B cell (primary cell): ENCODE measurements around the gene IL1RN. TPM values are rescaled to one million over a fixed set of nuclear protein-coding genes. Genes with fewer than 3 reads are reported as not detected.
A peak's percentile ranks its signal among the peaks of the same experiment; 100 is the strongest.

ENCODE experiments used
- ATAC-seq: fragments of 200-7000 bp; cut with Tn5 transposase; one replicate; pipeline ENCODE4 v1.10.0; 2021; ENCODE audit warnings: low read depth, mild to moderate bottlenecking, moderate number of reproducible peaks, moderate library complexity
- CTCF ChIA-PET: fragments of 350-600 bp; sonication (Branson Sonifier 250); formaldehyde crosslinking; loops from one replicate; lab custom pipeline; 2021; ENCODE audit warnings: antibody characterized with exemption, inconsistent platforms; lab: Charles Lee
- POLR2A ChIA-PET: fragments of 350-600 bp; sonication (Branson Sonifier 250); formaldehyde crosslinking; loops from one replicate; lab custom pipeline; 2021; ENCODE audit warnings: antibody characterized with exemption; lab: Charles Lee
- DNase-seq: peaks from one replicate; pipeline ENCODE4 v3.0.0; 2013
- H2AFZ ChIP-seq: 2 replicates; pipeline ENCODE4 v1.6.1; 2012; ENCODE audit warnings: mild to moderate bottlenecking, low read depth, low read length; ENCODE audit not compliant: insufficient read depth, poor library complexity, severe bottlenecking
- H3K27ac ChIP-seq, 2 donors: 1 replicate in 1 of 2; 2 replicates in 1 of 2; pipeline ENCODE4 v1.5.1; 2012 to 2013; ENCODE audit warnings: low read length in 2 of 2, mild to moderate bottlenecking in 2 of 2, moderate library complexity in 1 of 2
- H3K27me3 ChIP-seq, 4 experiments: fragments of 200-600 bp in 1 of 4; sonication (generic) in 1 of 4; replicated peaks in 1 of 4; 1 replicate in 2 of 4; 2 replicates in 2 of 4; pipeline versions ENCODE4 v1.6.1 to v1.7.0; 2013 to 2016; ENCODE audit warnings: low read length in 3 of 4, mild to moderate bottlenecking in 2 of 4, mixed read lengths in 1 of 4, moderate library complexity in 1 of 4; ENCODE audit not compliant: insufficient read depth in 4 of 4, control insufficient read depth in 3 of 4; ENCODE audit errors: control extremely low read depth in 1 of 4
- H3K36me3 ChIP-seq, 2 experiments: replicated peaks in 1 of 2; 1 replicate in 1 of 2; 2 replicates in 1 of 2; pipeline versions ENCODE4 v1.6.1 to v1.7.1; 2013; ENCODE audit warnings: low read length in 1 of 2; ENCODE audit not compliant: insufficient read depth in 2 of 2, control insufficient read depth in 1 of 2; ENCODE audit errors: control extremely low read depth in 1 of 2, extremely low read depth in 1 of 2
- H3K4me1 ChIP-seq, 2 donors: fragments of 200-600 bp in 1 of 2; sonication (generic) in 1 of 2; 1 replicate in 1 of 2; 2 replicates in 1 of 2; pipeline versions ENCODE4 v1.5.1 to v1.6.1; 2013 to 2017; ENCODE audit warnings: low read length in 2 of 2; ENCODE audit not compliant: control insufficient read depth in 2 of 2, insufficient read depth in 2 of 2
- H3K4me2 ChIP-seq: replicated peaks from 2 replicates; pipeline ENCODE3; 2012; ENCODE audit warnings: mild to moderate bottlenecking, low read depth, low read length; ENCODE audit not compliant: poor library complexity, severe bottlenecking
- H3K4me3 ChIP-seq, 5 experiments: fragments of 200-600 bp in 1 of 5; sonication (generic) in 1 of 5; 1 replicate in 3 of 5; 2 replicates in 2 of 5; pipeline versions ENCODE4 v1.5.1 to v1.7.0; 2011 to 2016; ENCODE audit warnings: low read length in 4 of 5, mild to moderate bottlenecking in 4 of 5, low read depth in 2 of 5, control low read depth in 1 of 5, moderate library complexity in 1 of 5; ENCODE audit not compliant: insufficient read depth in 1 of 5; ENCODE audit errors: control extremely low read depth in 1 of 5, extremely low read depth in 1 of 5
- H3K79me2 ChIP-seq: fragments of 200-600 bp; sonication (generic); one replicate; pipeline ENCODE4 v1.6.0; 2016; ENCODE audit warnings: low read length; ENCODE audit not compliant: control insufficient read depth, insufficient read depth
- H3K9ac ChIP-seq: fragments of 200-600 bp; sonication (generic); 2 replicates; pipeline ENCODE4 v1.6.1; 2017; ENCODE audit warnings: mild to moderate bottlenecking, low read length, moderate library complexity
- H3K9me3 ChIP-seq, 3 donors: one replicate each; pipeline versions ENCODE4 v1.6.1 to v1.7.1; 2013; ENCODE audit warnings: low read length in 2 of 3; ENCODE audit not compliant: control insufficient read depth in 2 of 3, insufficient read depth in 1 of 3; ENCODE audit errors: control extremely low read depth in 1 of 3
- H4K20me1 ChIP-seq: 2 replicates; pipeline ENCODE4 v1.6.0; 2012; ENCODE audit warnings: mild to moderate bottlenecking, low read length; ENCODE audit not compliant: insufficient read depth, control insufficient read depth, poor library complexity, severe bottlenecking
- H3K27ac Mint-ChIP-seq: one replicate; pipeline ENCODE4 v1.8.0; 2021; ENCODE audit warnings: mixed read lengths
- H3K27me3 Mint-ChIP-seq: one replicate; pipeline ENCODE4 v1.8.0; 2021; ENCODE audit warnings: mixed read lengths
- H3K4me1 Mint-ChIP-seq: one replicate; pipeline ENCODE4 v1.8.0; 2021; ENCODE audit warnings: mixed read lengths
- H3K4me3 Mint-ChIP-seq: one replicate; pipeline ENCODE4 v1.8.0; 2021; ENCODE audit warnings: mixed read lengths
- H3K9me3 Mint-ChIP-seq: one replicate; pipeline ENCODE4 v1.8.0; 2022; ENCODE audit warnings: mixed read lengths; ENCODE audit not compliant: insufficient read depth
- EZH2 ChIP-seq: IDR thresholded peaks from 2 replicates; pipeline ENCODE4 v1.6.1; 2012; ENCODE audit warnings: borderline replicate concordance, low read depth, mild to moderate bottlenecking, moderate library complexity, low read length; ENCODE audit not compliant: insufficient read depth, poor library complexity, severe bottlenecking
- WGBS: methylation state at CpG from one replicate; pipeline ENCODE4 v1.1.5; 2013; ENCODE audit warnings: missing lambda C conversion rate; ENCODE audit not compliant: insufficient coverage; 5-methylcytosine and 5-hydroxymethylcytosine counted together
- intact Hi-C: fragments of 100-400 bp; cut with micrococcal nuclease; formaldehyde crosslinking; loops from one replicate; pipeline ENCODE4 v1.10.0; 2022
- polyA plus RNA-seq: library from polyadenylated mRNA; depleted of rRNA; stranded (reverse); fragments of >200 nt; gene quantifications from 2 replicates; pipeline ENCODE4 v1.2.3, GENCODE V29; 2012
- total RNA-seq, 2 donors: library from RNA; stranded (reverse); fragments of 120-200 nt in 1 of 2; gene quantifications; 1 replicate in 1 of 2; 2 replicates in 1 of 2; pipeline versions ENCODE4 v1.2.3 to v1.2.4, GENCODE V29; 2013 to 2022
- TF ChIP-seq, protein P1 (sequence below): fragments of 200-600 bp; IDR thresholded peaks from one replicate; pipeline ENCODE4 v1.8.0; 2022; ENCODE audit warnings: antibody characterized with exemption, mild to moderate bottlenecking

IL1RN gene
- total and polyA plus RNA-seq, 2 donors (not counting 1 experiment from before 2014, with no cell fraction given): 0.79 TPM; not detected in 1

DNA sequence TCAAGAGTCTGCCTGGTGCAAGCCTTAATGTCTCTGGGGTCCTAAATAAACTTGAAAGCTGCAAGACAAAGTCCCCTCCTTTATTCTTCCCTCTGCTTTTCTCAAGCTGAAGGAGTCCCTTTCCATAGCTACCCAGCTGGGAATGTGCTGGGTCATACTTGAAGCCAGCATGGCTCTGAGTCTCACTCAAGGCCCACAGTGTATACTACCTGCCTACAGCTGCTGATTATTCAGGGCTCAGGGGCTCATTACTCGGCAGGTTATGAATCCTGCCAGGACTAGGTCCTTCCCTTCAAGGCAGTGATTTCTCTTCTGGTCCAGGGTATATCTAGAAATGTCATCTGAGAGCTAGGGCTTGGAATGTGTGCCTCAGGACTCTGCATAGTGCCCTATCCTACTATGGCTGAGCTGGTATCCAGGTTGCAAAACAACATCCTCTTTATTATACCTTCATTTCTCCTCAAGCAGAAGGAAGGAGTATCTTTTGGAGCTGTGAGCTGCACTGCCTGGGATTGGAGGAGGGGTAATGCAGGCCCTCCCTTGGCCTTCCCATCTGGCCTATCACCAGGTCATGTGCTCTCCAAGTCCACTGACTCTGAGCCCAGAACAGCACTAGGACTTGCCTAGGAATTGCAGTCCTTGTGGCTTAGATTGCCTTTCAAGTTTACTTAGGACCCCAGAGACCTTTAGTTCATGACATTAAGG lies 22.3 kb downstream of the IL1RN start:
- peaks cover 26% of the 10 kb centered on the region for H3K4me1 Mint-ChIP-seq
- ChIA-PET CTCF (interaction anchor here (0.9 to 4.0 kb wide), 9 partner anchors 9 to 240 kb away, joined by 3 to 39 read pairs (median 4); partner anchors contain the start of gene PSD4), POLR2A (interaction anchor here (1.4 to 3.3 kb wide), 2 partner anchors 9 to 25 kb away, joined by 8 to 14 read pairs; partner anchors contain the start of gene PSD4)
- no peaks in the 10 kb centered on the region for H3K9me3 Mint-ChIP-seq
- Histone ChIP-seq H3K36me3 (no peaks in the 10 kb centered on the region), H3K4me1 (peaks cover 20 to 24% of the 10 kb centered on the region in 2 donors), H3K79me2 (no peaks in the 10 kb centered on the region), H3K4me3 (no peak overlapping the region), H3K9ac (peak overlapping the region; percentile 17), H3K27me3 (no peaks in the 10 kb centered on the region), H3K4me2 (peak overlapping the region; percentile 56), H2AFZ (peak overlapping the region; percentile 10), H4K20me1 (no peaks in the 10 kb centered on the region), H3K9me3 (no peaks in the 10 kb centered on the region), H3K27ac (peak overlapping the region; percentile 52 to 89)
- ATAC-seq: no peak
- peak overlapping the region; percentile 30 for H3K4me3 Mint-ChIP-seq
- H3K27me3 Mint-ChIP-seq: no peaks in the 10 kb centered on the region
- H3K27ac Mint-ChIP-seq: peak overlapping the region; percentile 91
- WGBS: 100% methylated on average over 1 of the region's 1 CpG
- TF ChIP-seq, protein P1, sequence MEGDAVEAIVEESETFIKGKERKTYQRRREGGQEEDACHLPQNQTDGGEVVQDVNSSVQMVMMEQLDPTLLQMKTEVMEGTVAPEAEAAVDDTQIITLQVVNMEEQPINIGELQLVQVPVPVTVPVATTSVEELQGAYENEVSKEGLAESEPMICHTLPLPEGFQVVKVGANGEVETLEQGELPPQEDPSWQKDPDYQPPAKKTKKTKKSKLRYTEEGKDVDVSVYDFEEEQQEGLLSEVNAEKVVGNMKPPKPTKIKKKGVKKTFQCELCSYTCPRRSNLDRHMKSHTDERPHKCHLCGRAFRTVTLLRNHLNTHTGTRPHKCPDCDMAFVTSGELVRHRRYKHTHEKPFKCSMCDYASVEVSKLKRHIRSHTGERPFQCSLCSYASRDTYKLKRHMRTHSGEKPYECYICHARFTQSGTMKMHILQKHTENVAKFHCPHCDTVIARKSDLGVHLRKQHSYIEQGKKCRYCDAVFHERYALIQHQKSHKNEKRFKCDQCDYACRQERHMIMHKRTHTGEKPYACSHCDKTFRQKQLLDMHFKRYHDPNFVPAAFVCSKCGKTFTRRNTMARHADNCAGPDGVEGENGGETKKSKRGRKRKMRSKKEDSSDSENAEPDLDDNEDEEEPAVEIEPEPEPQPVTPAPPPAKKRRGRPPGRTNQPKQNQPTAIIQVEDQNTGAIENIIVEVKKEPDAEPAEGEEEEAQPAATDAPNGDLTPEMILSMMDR: no peak
- TF ChIP-seq EZH2: no peak
- DNase-seq: no peak
- intact Hi-C loops: no loop called here

DNA sequence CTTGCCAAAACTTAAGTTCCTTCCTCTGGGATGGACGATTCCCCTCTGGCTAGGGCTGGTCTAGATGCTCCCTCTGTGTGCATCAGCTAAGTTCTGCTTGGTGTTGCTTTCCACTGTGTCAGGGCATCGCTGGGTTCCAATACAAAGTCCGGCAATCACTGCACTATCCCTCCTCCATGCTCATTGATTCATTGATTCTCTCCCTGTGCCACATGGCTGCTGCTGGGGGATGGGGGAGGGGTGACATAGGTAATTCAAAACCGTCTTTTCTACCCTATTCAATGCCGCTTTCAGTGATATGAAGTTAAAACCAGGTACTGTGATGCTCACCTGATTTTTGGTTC lies 22.8 kb downstream of the IL1RN start:
- no peak for ATAC-seq
- intact Hi-C loops: no loop called here
- H3K4me1 Mint-ChIP-seq: peaks cover 26% of the 10 kb centered on the region

More for the DNA sequence above, 22.8 kb downstream of the IL1RN start:
- Histone ChIP-seq H3K27ac (peak overlapping the region in 1 of 2 donors; percentile 89), H3K79me2 (no peaks in the 10 kb centered on the region), H3K9ac (no peak overlapping the region), H3K9me3 (no peaks in the 10 kb centered on the region), H3K36me3 (no peaks in the 10 kb centered on the region), H3K4me3 (no peak overlapping the region), H4K20me1 (no peaks in the 10 kb centered on the region), H3K4me2 (no peak overlapping the region), H3K27me3 (no peaks in the 10 kb centered on the region), H2AFZ (no peak overlapping the region), H3K4me1 (peaks cover 20 to 24% of the 10 kb centered on the region in 2 donors)
- Mint-ChIP-seq H3K9me3 (no peaks in the 10 kb centered on the region), H3K27ac (peak overlapping the region; percentile 91), H3K27me3 (no peaks in the 10 kb centered on the region), H3K4me3 (no peak overlapping the region)
- ChIA-PET CTCF (interaction anchor here (1.1 to 4.0 kb wide), 5 partner anchors 9 to 49 kb away, joined by 4 to 39 read pairs (median 7); partner anchors contain the start of gene PSD4), POLR2A (interaction anchor here (3.3 kb wide), 1 partner anchor 25 kb away, joined by 14 read pairs; the partner anchor contains the start of gene PSD4)
- DNase-seq: no peak
- TF ChIP-seq, protein P1: no peak
- no peak for TF ChIP-seq EZH2
- WGBS: 75% methylated on average over 1 of the region's 5 CpGs
